H7 (cell line): ENCODE data around the gene GFM1. TPM values are rescaled to one million over a fixed set of nuclear protein-coding genes. Genes with fewer than 3 reads are reported as not detected.

Source experiments
- DNase-seq: peaks from one replicate; pipeline ENCODE4 v3.0.0; 2012
- H3K27me3 ChIP-seq: 2 replicates; pipeline ENCODE4 v1.6.0; 2011; ENCODE audit warnings: mild to moderate bottlenecking, low read length; ENCODE audit not compliant: control insufficient read depth, insufficient read depth
- H3K36me3 ChIP-seq: replicated peaks from 2 replicates; pipeline ENCODE4 v1.5.1; 2011; ENCODE audit warnings: low read length; ENCODE audit not compliant: control insufficient read depth, insufficient read depth
- H3K4me3 ChIP-seq: 2 replicates; pipeline ENCODE4 v1.5.1; 2011; ENCODE audit warnings: low read depth, mild to moderate bottlenecking, control low read depth, low read length, moderate library complexity; ENCODE audit not compliant: insufficient read depth
- total RNA-seq: library from RNA; depleted of rRNA; stranded (reverse); fragments of >200 nt; shearing (Covaris generic); gene quantifications from 2 replicates; pipeline ENCODE4 v1.2.3, GENCODE V29; 2014

The GFM1 gene
- total RNA-seq, 1 experiment from 2014 or later = 42.9 TPM

DNA sequence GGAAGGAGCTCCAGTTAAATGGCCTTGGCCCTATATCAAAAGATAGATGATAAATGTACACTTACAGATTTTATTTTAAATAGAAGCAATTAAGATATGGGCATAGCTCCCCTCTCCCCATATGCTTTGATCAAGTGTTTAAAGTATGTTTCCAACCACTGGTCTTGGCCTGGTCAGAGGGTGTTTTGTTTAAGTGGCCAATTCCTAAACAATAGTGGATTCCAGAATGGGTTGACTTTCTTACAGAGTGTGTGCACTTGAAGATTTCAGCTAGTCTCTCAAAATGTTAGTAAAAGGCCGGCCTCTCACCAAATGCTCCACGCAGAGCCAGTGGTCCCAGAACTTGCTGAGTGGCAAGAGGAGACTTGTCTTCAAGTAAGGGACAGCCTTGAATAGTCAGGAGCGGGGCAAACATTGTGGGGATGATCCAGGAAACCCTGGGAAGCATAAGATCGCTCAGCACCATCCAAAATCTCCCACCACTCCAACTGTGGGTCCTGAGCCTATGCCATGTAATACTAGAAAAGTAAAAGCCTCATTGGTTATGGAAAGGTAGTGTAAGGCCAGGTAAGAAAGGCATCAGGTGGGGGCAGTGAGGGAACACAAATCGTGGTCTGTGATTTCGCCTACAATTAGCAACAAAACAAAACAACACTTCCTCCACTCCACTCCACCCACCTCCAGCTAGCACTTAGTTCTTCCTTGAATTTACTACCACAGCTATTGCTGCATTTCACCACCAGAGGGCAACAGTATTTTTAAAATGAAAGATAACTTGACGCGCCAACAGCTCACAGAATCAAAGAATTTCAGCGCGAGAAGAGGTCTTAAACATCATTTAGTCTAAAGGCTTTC is 83.1 kb downstream of the GFM1 start:
- DNase-seq = peak; percentile 78
- H3K4me3 ChIP-seq = no peak overlapping the region

DNA sequence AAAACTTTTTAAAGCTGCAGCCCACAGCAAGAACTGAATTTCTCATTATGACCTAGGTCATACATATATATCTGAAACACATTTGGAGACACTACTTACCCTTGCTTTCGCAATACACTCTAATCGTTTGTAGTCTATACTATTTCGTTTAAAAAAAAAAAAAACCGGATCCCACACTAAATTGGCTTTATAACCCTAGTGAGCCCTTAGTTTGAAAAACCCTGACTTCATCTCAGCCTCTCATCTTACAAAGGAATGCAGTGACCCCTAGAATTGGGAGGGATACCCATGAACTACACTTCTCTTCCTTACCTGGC is 83.7 kb downstream of the GFM1 start:
- H3K27me3 ChIP-seq = peaks cover 21% of the 10 kb centered on the region
- H3K4me3 ChIP-seq = no peak overlapping the region
- no peak for DNase-seq

More for the DNA sequence above, 83.1 kb downstream of the GFM1 start:
- Histone ChIP-seq H3K27me3 (peaks cover 15% of the 10 kb centered on the region), H3K36me3 (no peaks in the 10 kb centered on the region)

DNA sequence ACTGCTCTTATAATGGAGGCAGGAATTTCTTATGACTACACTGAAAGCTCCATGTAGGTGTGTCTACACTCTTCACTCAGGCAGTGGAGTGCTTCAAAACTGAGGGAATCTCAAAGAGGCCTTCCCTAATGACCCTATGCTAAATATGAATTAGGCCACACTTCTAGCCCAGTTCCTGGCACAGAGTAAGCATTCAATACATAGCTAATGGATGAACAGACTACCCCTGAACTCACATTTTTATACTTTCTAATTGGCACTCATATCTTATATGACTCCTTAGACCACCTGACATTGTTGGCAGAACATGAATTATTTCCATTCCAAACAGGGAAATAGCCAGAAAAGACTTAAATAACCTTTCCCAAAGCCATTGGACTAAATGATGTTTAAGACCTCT is 84.5 kb downstream of the GFM1 start:
- peaks cover 24% of the 10 kb centered on the region for H3K27me3 ChIP-seq
- H3K4me3 ChIP-seq = no peak overlapping the region
- no peak for DNase-seq
- no peaks in the 10 kb centered on the region for H3K36me3 ChIP-seq

More for the DNA sequence above, 83.7 kb downstream of the GFM1 start:
- no peaks in the 10 kb centered on the region for H3K36me3 ChIP-seq

DNA sequence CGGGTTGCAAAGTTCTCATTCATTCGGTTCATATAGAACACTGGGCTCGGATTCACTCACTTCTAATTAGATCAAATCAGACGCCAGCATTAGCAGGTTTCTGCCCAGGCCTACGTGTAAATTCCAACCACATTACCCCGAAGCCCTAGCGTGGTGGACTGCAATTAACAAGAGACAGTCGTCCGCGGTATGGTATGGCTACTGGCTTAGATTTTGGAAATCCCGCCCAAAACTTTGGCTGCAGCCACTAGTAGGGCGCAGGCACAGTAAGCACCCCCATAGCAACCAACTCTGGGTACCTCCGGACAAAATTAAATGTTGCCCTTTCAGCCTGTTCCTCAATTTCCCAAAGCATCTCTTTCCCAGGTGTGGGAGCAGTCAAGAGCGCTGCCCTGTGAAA is 87.2 kb downstream of the GFM1 start:
- Histone ChIP-seq H3K27me3 (peaks cover 24% of the 10 kb centered on the region), H3K36me3 (no peaks in the 10 kb centered on the region), H3K4me3 (peak overlapping the region; percentile 58)
- DNase-seq = peak; percentile 30

DNA sequence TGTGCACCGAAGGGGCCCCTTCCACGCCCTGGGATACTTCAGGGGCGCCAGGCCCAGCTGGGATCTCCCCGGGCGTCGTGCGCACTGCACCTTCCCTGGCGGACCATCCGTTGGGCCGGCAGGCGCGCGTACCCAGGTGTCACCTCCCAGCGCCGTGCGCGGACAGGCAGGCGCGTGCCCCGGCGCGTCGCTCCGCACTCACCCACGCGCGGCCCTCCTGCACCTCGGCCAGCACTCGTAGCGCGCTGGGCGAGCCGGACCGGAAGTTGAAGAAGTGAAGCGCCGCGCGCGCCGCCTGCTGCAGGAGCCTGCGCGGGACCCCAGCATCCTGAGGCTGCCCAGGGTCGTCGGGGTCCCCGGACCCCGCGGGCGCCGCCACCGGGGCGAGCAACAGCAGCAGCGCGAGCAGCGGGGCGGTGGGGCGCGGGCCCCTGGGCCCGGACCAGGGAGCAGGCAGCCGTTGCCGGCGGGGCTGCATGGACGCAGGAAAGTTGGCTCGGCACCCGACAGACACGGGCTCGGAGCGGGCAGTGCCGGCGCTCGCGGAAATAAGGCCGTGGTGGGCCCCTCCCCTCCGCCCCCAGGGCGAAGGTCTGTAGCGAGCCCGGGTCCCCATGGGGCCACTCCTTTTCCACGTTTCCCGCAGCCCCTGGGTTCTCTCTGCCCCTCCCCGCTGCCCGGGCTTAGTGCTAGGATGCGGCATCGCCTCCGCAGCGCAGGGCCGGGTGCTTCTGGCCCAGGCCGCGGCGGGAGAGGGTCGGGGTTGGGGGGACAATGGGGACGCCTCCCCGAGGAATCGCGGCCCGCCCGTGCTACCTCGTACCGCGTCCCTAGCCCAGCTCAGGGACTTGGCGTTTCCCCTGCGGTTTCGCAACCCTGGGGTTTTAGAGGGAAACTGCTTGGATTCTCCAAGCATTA is 87.9 kb downstream of the GFM1 start, which contains the start of gene RARRES1:
RARRES1 (minus strand) TSS at position 520 of the 918 bp plus-strand sequence; CDS start at position 478, 42 bp downstream.
- H3K4me3 ChIP-seq = peak within 1 kb of the TSS; percentile 58
- peak; percentile 83 for DNase-seq

DNA sequence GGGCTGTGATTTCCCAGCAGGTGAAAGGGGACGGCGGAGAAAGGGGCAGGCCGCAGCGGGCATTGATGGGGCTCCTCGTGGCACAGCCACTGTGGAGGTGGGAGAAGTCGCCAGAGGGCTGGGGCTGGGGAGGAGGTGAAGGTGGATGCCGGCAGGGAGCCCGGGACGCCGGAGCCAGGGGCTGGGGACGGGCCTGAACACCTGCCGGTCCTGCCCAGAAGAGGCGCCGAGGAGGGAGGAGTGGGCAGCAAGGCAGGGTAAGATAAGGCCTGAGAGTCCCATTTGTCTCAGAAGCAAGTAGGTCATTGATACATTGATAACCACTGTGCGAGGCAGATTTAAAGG is 88.5 kb downstream of the GFM1 start:
- no peaks in the 10 kb centered on the region for H3K36me3 ChIP-seq
- peaks cover 24% of the 10 kb centered on the region for H3K27me3 ChIP-seq
- DNase-seq = peak; percentile 79
- peak overlapping the region; percentile 58 for H3K4me3 ChIP-seq

More for the DNA sequence above, 87.9 kb downstream of the GFM1 start, which contains the start of gene RARRES1:
- Histone ChIP-seq H3K36me3 (no peaks in the 10 kb centered on the region), H3K27me3 (peaks cover 24% of the 10 kb centered on the region)

DNA sequence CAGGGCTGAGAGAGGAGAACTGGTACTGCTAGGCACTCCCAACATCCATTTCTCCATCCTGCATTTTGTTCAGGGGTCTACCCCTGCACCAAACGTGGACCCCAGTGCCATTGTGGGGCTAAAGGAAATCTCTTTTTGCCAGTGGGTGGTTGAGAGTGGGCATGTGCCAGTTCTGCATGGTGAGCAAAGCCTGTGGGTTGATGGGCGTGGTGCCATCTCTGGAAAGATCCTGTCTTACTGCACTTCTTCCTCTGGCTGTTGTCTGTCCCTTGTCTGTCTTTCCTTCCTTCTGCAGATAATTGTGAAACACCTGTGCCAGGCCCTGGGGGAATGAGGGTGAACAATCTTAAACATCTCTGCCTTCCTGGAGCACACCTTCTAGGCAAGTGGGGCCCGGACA is 89.3 kb downstream of the GFM1 start:
- H3K36me3 ChIP-seq = no peaks in the 10 kb centered on the region

DNA sequence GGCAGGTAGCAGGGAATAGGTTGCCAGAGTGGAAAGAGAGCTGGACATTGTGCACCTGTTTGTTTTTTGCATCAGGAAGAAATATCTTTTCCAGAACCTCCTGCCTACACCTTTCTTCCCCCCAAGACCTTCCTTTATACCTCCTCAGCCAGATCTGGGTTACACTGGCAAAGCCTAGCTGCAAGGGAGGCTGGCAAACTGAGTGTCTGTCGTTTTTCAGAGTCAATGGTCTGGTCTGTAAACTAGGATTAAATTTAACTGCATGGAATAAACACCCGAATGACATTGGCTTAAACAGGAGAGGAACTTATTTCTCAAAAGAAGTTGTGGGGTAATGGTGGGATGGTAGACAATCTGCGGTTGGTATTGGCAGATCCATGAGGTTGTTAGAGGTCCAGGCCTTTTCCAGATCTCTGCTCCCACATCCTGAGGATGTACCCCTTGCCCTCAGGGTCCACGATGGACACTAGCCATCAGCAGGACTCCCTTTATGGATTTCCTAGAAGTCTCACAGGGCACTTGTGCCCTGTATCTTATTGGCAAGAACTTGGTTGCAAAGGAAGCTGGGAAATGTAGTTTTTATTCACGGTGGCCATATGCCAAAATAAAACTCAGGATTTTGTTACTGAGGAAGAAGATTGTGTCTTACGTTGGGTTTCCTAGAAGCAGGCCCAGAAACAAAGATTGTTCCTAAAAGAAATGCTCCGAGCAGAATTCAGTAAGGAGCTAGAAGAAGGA is 91.1 kb downstream of the GFM1 start:
- Histone ChIP-seq H3K4me3 (no peak overlapping the region), H3K27me3 (peaks cover 24% of the 10 kb centered on the region), H3K36me3 (no peaks in the 10 kb centered on the region)
- no peak for DNase-seq

More for the DNA sequence above, 89.3 kb downstream of the GFM1 start:
- DNase-seq = no peak
- H3K27me3 ChIP-seq = peaks cover 24% of the 10 kb centered on the region
- H3K4me3 ChIP-seq = no peak overlapping the region

DNA sequence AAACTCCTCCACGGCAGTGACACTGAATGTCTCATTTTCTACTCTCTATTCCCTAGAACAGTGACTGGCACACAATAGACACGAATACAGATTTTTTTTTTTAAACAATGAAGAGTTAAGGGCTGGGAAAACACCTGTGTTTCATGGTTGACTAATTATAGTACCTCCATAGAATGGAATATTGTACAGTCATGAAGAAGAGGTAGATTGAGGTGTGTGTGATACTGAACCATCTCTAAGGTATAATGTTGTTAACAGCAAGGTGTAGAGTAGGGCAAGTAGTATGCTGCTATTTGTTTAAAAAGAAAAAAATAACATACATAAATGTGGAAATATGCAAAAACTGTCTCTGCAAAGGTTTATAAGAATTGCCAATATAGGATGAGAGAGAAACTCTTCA is 93.1 kb downstream of the GFM1 start:
- H3K27me3 ChIP-seq = peaks cover 9% of the 10 kb centered on the region
- no peaks in the 10 kb centered on the region for H3K36me3 ChIP-seq
- no peak overlapping the region for H3K4me3 ChIP-seq
- no peak for DNase-seq

DNA sequence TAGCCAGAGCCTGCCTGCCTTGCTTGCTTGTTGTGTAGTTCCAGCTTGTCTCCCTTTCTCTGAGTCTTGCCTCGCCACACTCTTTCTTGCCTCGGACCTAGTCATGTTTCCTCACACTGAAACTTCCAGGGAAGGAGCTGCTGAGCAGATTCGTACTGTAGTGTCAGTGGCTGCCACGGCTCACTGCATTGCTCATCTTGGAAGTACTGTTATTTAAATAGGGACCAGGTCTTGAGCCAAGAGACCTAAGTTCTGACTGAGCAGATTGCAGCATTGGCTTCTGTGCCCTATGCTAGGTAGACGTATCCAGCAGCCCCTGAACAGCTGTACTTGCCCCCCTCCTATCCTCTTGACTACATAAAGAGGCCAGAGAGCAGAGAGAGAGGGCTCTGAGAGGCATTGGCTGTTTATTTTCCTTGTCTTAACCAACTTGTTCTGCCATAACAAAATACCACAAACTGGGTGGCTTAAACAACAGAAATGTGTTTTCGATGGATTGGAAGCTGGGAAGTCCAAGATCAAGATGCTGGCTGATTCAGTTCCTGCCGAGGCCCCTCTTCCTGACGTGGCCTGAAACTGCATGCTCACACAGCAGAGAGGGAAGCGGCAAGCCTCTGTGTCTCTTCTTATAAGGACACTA is 93.8 kb downstream of the GFM1 start:
- peaks cover 3% of the 10 kb centered on the region; the same call in 1 of the 2 replicates for H3K27me3 ChIP-seq
- no peaks in the 10 kb centered on the region for H3K36me3 ChIP-seq
- no peak overlapping the region for H3K4me3 ChIP-seq
- DNase-seq = no peak

DNA sequence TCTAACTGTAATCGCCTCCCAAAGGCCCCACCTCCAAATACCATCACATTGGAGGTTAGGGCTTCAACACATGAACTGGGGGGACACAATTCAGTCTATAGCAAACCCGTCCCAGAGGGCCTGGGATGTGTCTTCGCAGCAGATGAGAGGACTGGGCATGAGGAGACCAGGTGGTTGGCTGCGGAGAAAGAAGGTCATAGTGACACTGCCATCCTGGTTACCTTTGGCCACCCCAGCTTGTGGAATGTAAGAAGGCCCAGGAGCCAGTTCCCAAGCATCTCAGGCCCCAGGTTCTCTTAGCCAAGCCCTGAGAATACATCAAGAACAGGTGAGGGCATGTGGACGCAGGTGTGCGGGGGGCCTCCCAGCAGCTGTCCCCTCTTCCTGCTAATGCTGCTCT is 94.3 kb downstream of the GFM1 start:
- Histone ChIP-seq H3K27me3 (peaks cover under 1% of the 10 kb centered on the region; the same call in 1 of the 2 replicates), H3K4me3 (no peak overlapping the region), H3K36me3 (no peaks in the 10 kb centered on the region)
- no peak for DNase-seq

DNA sequence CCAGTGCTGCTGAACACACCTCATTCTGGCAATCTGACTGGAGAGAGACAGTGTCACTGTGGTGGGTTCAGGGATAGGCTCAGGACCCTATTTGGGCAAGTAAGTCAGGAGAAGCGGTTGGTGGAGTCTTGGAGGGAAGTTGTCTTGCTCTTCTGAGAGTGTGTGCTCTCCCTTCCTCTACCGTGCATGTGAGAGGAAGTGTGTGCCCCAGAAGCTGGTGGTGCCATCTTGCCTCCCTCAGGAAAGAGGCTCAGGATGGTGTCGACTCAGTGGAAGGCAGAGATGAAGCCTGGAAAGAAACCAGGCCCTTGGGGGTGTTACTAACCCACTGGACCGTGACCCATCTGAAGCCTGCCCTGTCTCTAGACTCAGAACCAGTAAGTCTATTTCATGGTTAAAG is 94.8 kb downstream of the GFM1 start:
- DNase-seq = no peak
- no peaks in the 10 kb centered on the region for H3K36me3 ChIP-seq
- H3K27me3 ChIP-seq = no peaks in the 10 kb centered on the region; the same call in 1 of the 2 replicates

DNA sequence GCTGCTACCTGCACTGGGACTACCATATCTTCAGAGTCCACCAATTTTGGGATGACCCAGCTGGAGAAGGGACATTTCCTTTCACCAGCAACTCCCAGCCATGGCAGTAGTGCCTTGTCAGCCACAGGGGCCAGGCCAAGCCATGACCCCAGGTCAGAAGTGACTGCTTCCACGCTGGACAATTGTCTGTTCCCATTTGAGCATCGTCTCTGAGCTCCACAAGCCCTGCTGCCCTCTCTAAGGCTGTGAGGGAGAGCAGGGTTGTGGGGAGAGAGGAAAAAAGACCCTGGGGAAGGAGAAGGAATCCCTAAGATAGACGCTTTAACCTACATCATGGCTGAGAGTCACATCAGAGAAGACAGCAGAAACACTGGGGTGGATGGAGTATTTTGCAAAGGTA is 95.3 kb downstream of the GFM1 start:
- no peaks in the 10 kb centered on the region for H3K36me3 ChIP-seq
- no peaks in the 10 kb centered on the region for H3K27me3 ChIP-seq
- no peak overlapping the region for H3K4me3 ChIP-seq
- no peak for DNase-seq

More for the DNA sequence above, 94.8 kb downstream of the GFM1 start:
- H3K4me3 ChIP-seq = no peak overlapping the region
